ENCODE data around the gene ASAP3. TPM values are rescaled to one million over a fixed set of nuclear protein-coding genes. Genes with fewer than 3 reads are reported as not detected.
A peak's percentile ranks its signal among the peaks of the same experiment; 100 is the strongest.

ASAP3 gene
- total and polyA plus RNA-seq, 9 of the 15 experiments (the other 6 are each of a cell fraction or from before 2014, with no cell fraction given): 1.7 to 31.2 (median 17.4) TPM

- TF ChIP-seq ZNF586 (CRISPR knock-in tag; conservative IDR thresholded peaks at IDR 0.05) (no peak), RBBP5 (IDR thresholded peaks at IDR 0.05; ENCODE audit: borderline replicate concordance, insufficient read depth, low read length, poor library complexity, severe bottlenecking) (no peak), ETV1 (tag; conservative IDR thresholded peaks at IDR 0.05; ENCODE audit: low read depth) (no peak; the same call in 1 of the 2 replicates), PATZ1 (CRISPR knock-in tag; IDR thresholded peaks at IDR 0.05; ENCODE audit: borderline replicate concordance) (no peak), CBX3 (IDR thresholded peaks at IDR 0.05; ENCODE audit: borderline replicate concordance in 1 of 2, low read length in 2 of 2) (peak in 1 of 2 experiments; percentile 63; a peak in 1 of 3 replicates), MECOM (CRISPR knock-in tag; IDR thresholded peaks at IDR 0.05) (no peak; the same call in 1 of the 2 replicates), POLR3G (IDR thresholded peaks at IDR 0.05; ENCODE audit: extremely low read depth, insufficient read length, insufficient replicate concordance) (no peak), CHD2 (IDR thresholded peaks at IDR 0.05; ENCODE audit: low read depth, low read length) (no peak), BRD4 (IDR thresholded peaks at IDR 0.05) (no peak), SREBF2 (CRISPR knock-in tag; IDR thresholded peaks at IDR 0.05) (no peak), ZFP1 (CRISPR knock-in tag; IDR thresholded peaks at IDR 0.05) (no peak), HMBOX1 (IDR thresholded peaks at IDR 0.05) (peak; percentile 28; the same call in 1 of the 2 replicates), ZEB2 (IDR thresholded peaks at IDR 0.05) (0 out of 2 replicates have a peak, but pooled peaks have one; percentile 41), CSDE1 (IDR thresholded peaks at IDR 0.05) (no peak), ARID3A (IDR thresholded peaks at IDR 0.05; ENCODE audit: borderline replicate concordance, low read depth, low read length) (no peak), CBFA2T2 (conservative IDR thresholded peaks at IDR 0.05) (no peak), SAP30 (IDR thresholded peaks at IDR 0.05; ENCODE audit: borderline replicate concordance, insufficient read depth, low read depth, low read length, poor library complexity, severe bottlenecking) (no peak)
- TF ChIP-seq, protein P1, sequence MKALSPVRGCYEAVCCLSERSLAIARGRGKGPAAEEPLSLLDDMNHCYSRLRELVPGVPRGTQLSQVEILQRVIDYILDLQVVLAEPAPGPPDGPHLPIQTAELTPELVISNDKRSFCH (CRISPR knock-in tag; IDR thresholded peaks at IDR 0.05): no peak
- TF ChIP-seq, protein P1 (tag; IDR thresholded peaks at IDR 0.05): no peak
- TF ChIP-seq, protein P2, sequence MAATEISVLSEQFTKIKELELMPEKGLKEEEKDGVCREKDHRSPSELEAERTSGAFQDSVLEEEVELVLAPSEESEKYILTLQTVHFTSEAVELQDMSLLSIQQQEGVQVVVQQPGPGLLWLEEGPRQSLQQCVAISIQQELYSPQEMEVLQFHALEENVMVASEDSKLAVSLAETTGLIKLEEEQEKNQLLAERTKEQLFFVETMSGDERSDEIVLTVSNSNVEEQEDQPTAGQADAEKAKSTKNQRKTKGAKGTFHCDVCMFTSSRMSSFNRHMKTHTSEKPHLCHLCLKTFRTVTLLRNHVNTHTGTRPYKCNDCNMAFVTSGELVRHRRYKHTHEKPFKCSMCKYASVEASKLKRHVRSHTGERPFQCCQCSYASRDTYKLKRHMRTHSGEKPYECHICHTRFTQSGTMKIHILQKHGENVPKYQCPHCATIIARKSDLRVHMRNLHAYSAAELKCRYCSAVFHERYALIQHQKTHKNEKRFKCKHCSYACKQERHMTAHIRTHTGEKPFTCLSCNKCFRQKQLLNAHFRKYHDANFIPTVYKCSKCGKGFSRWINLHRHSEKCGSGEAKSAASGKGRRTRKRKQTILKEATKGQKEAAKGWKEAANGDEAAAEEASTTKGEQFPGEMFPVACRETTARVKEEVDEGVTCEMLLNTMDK (IDR thresholded peaks at IDR 0.05; ENCODE audit: borderline replicate concordance, insufficient read depth, low read depth, low read length, poor library complexity, severe bottlenecking): no peak
Measured at GRCh38 chr1:23478896-23479665, 4.9 kb downstream of the ASAP3 start (continued).
